Neural progenitor cell (in vitro differentiated cells): ENCODE data around the gene INHBB.

Experiments used
- EZH2 ChIP-seq: fragments of 200-600 bp; sonication (generic); IDR thresholded peaks from 2 replicates; pipeline ENCODE4 v1.6.1; 2017; ENCODE audit warnings: antibody characterized with exemption, mild to moderate bottlenecking, moderate library complexity
- TF ChIP-seq, protein P1 (sequence below): fragments of 200-600 bp; sonication (generic); IDR thresholded peaks from 2 replicates; pipeline ENCODE4 v1.5.1; 2017; ENCODE audit warnings: antibody characterized with exemption, mild to moderate bottlenecking

DNA sequence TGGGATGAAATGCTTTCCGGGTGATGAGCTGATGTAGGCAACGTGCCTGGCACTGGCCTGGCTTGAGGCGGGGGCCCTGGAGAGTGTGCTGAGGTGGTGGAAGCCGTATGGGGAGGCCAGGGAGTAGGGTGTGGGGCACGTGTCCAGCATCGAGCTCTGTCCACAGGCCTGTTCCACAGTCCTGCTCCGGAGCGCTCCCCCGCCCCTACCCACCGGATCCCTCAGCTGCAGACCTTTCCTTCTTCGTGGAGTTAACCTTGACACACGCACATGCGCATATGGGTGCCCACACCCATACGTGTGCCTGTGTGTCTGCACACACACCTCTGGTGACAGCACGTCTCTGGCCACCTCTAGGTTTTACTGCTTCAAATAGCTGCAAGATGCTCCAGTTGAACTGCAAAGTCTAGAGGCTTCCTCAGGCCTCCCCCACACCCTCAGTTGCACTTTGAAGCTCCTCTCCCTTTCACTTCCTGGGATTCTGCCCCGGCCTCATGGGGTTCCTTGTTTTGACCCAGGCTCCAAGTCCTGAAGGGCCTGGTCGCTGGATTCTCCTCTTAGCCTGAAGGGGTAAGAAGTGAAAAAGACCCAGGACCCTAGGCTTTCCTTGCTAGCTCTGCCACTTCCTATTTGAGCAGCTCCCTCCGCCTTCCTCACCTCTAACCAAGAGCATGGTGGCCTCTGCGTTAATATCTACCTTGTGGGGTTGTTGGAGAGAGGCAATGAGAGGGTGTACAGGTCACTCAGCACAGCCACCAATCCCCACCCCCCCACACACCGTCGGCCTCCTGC is 49.5 kb downstream of the INHBB start:
- TF ChIP-seq, protein P1, sequence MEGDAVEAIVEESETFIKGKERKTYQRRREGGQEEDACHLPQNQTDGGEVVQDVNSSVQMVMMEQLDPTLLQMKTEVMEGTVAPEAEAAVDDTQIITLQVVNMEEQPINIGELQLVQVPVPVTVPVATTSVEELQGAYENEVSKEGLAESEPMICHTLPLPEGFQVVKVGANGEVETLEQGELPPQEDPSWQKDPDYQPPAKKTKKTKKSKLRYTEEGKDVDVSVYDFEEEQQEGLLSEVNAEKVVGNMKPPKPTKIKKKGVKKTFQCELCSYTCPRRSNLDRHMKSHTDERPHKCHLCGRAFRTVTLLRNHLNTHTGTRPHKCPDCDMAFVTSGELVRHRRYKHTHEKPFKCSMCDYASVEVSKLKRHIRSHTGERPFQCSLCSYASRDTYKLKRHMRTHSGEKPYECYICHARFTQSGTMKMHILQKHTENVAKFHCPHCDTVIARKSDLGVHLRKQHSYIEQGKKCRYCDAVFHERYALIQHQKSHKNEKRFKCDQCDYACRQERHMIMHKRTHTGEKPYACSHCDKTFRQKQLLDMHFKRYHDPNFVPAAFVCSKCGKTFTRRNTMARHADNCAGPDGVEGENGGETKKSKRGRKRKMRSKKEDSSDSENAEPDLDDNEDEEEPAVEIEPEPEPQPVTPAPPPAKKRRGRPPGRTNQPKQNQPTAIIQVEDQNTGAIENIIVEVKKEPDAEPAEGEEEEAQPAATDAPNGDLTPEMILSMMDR, result no peak
- no peak for TF ChIP-seq EZH2
